C1 segment of cervical spinal cord (tissue), 14 donors: ENCODE measurements around the gene CFAP47.
"Not testable (repeated sequence)": the region's sequence is repeated elsewhere in the genome, so short reads cannot be mapped to it uniquely, and the experiment has no call there.

Experiments used
- DNase-seq, 14 donors: peaks; one replicate each; lab custom pipeline; 2025; lab: John Stamatoyannopoulos, UW

CFAP47 gene

GRCh38 chrX:36218801-36219200, 299.3 kb downstream of the CFAP47 start:
- DNase-seq: no peak

- not testable (repeated sequence) for DNase-seq
Measured at GRCh38 chrX:36234840-36235528, 315.4 kb downstream of the CFAP47 start.

- no peak for DNase-seq
Measured at GRCh38 chrX:36241397-36241796, 321.9 kb downstream of the CFAP47 start.

- DNase-seq: no peak
Measured at GRCh38 chrX:36266155-36266554, 346.6 kb downstream of the CFAP47 start.

GRCh38 chrX:36310136-36310535, 390.6 kb downstream of the CFAP47 start:
- DNase-seq: no peak

GRCh38 chrX:36314303-36314702, 394.8 kb downstream of the CFAP47 start:
- no peak for DNase-seq

- no peak for DNase-seq
Measured at GRCh38 chrX:36334572-36334971, 415.0 kb downstream of the CFAP47 start.

- DNase-seq: no peak
Measured at GRCh38 chrX:36336751-36337150, 417.2 kb downstream of the CFAP47 start.

- DNase-seq: no peak
Measured at GRCh38 chrX:36344301-36344700, 424.8 kb downstream of the CFAP47 start.

GRCh38 chrX:36348509-36348908, 429.0 kb downstream of the CFAP47 start:
- DNase-seq: no peak

- DNase-seq: no peak
Measured at GRCh38 chrX:36357855-36358254, 438.3 kb downstream of the CFAP47 start.

- DNase-seq: no peak
Measured at GRCh38 chrX:36364262-36364661, 444.7 kb downstream of the CFAP47 start.

GRCh38 chrX:36383495-36383894, 464.0 kb downstream of the CFAP47 start:
- DNase-seq: no peak

GRCh38 chrX:36388901-36389300, 469.4 kb downstream of the CFAP47 start:
- DNase-seq: no peak

GRCh38 chrX:36401774-36402173, 482.2 kb downstream of the CFAP47 start:
- no peak for DNase-seq

GRCh38 chrX:36407836-36408235, 488.3 kb downstream of the CFAP47 start:
- DNase-seq: no peak

GRCh38 chrX:36414056-36414455, 494.5 kb downstream of the CFAP47 start:
- no peak for DNase-seq

- no peak for DNase-seq
Measured at GRCh38 chrX:36422368-36422767, 502.8 kb downstream of the CFAP47 start.

- no peak for DNase-seq
Measured at GRCh38 chrX:36431819-36432218, 512.3 kb downstream of the CFAP47 start.

- DNase-seq: no peak
Measured at GRCh38 chrX:36434522-36434921, 515.0 kb downstream of the CFAP47 start.
